ENCODE results near the gene SLC44A4.
"Not testable (repeated sequence)": the region's sequence is repeated elsewhere in the genome, so short reads cannot be mapped to it uniquely, and the experiment has no call there.

Gene SLC44A4

GRCh38 chr6:31827286-31828079 lies 51.3 kb downstream of the SLC44A4 start, which contains the start of gene HSPA1B:
Gene HSPA1B (plus strand): TSS chr6:31827738. CDS start chr6:31827951, 213 bp downstream.
- peak within 1 kb of the TSS; percentile 92 for H3K27ac ChIP-seq (ENCODE audit: low read depth, low read length)
- peaks cover 30% of the 10 kb centered on the region for H3K79me2 ChIP-seq (ENCODE audit: control insufficient read depth, insufficient read depth, low read length, unreplicated experiment)
- no peaks in the 10 kb centered on the region for H3K27me3 ChIP-seq (ENCODE audit: insufficient read depth, low read length)
- H3K36me3 ChIP-seq (ENCODE audit: insufficient read depth, low read length), result no peaks in the 10 kb centered on the region
- H3K4me1 ChIP-seq (ENCODE audit: control insufficient read depth, insufficient read depth, low read length, unreplicated experiment), result peaks cover 18% of the 10 kb centered on the region
- H3K4me3 ChIP-seq (ENCODE audit: low read depth, low read length), result peak within 1 kb of the TSS; percentile 82
- H2AFZ ChIP-seq (ENCODE audit: low read length, unreplicated experiment), result peak within 1 kb of the TSS; percentile 54

- no peaks in the 10 kb centered on the region for H3K36me3 ChIP-seq (ENCODE audit: insufficient read depth, low read length)
- H3K27me3 ChIP-seq (ENCODE audit: insufficient read depth, low read length), result no peaks in the 10 kb centered on the region
- H3K79me2 ChIP-seq (ENCODE audit: control insufficient read depth, insufficient read depth, low read length, unreplicated experiment), result peaks cover 33% of the 10 kb centered on the region
- H3K4me3 ChIP-seq (ENCODE audit: low read depth, low read length), result peak overlapping the region; percentile 71
- H3K27ac ChIP-seq (ENCODE audit: low read depth, low read length), result peak overlapping the region; percentile 92
- H3K4me1 ChIP-seq (ENCODE audit: control insufficient read depth, insufficient read depth, low read length, unreplicated experiment), result peaks cover 18% of the 10 kb centered on the region
- H2AFZ ChIP-seq (ENCODE audit: low read length, unreplicated experiment), result peak overlapping the region; percentile 54
These were observed 52.0 kb downstream of the SLC44A4 start for GRCh38 chr6:31826793-31827285.

- Histone ChIP-seq H3K79me2 (ENCODE audit: control insufficient read depth, insufficient read depth, low read length, unreplicated experiment) (peaks cover 21% of the 10 kb centered on the region), H3K27ac (ENCODE audit: low read depth, low read length) (no peak overlapping the region; the same call in 1 of the 2 replicates), H3K27me3 (ENCODE audit: insufficient read depth, low read length) (no peaks in the 10 kb centered on the region), H3K36me3 (ENCODE audit: insufficient read depth, low read length) (no peaks in the 10 kb centered on the region), H3K4me3 (ENCODE audit: low read depth, low read length) (no peak overlapping the region), H2AFZ (ENCODE audit: low read length, unreplicated experiment) (no peak overlapping the region), H3K4me1 (ENCODE audit: control insufficient read depth, insufficient read depth, low read length, unreplicated experiment) (peaks cover 14% of the 10 kb centered on the region)
These were observed 53.2 kb downstream of the SLC44A4 start for GRCh38 chr6:31825553-31825952.

GRCh38 chr6:31823592-31824196 lies 55.1 kb downstream of the SLC44A4 start:
- Histone ChIP-seq H3K4me1 (ENCODE audit: control insufficient read depth, insufficient read depth, low read length, unreplicated experiment) (peaks cover 24% of the 10 kb centered on the region), H3K79me2 (ENCODE audit: control insufficient read depth, insufficient read depth, low read length, unreplicated experiment) (peaks cover 15% of the 10 kb centered on the region)

GRCh38 chr6:31822036-31822821 lies 56.6 kb downstream of the SLC44A4 start:
- Histone ChIP-seq H3K4me3 (ENCODE audit: low read depth, low read length) (peak overlapping the region; percentile 87), H3K36me3 (ENCODE audit: insufficient read depth, low read length) (no peaks in the 10 kb centered on the region), H2AFZ (ENCODE audit: low read length, unreplicated experiment) (peak overlapping the region; percentile 92), H3K27ac (ENCODE audit: low read depth, low read length) (peak overlapping the region; percentile 97), H3K27me3 (ENCODE audit: insufficient read depth, low read length) (no peaks in the 10 kb centered on the region), H3K79me2 (ENCODE audit: control insufficient read depth, insufficient read depth, low read length, unreplicated experiment) (peaks cover 21% of the 10 kb centered on the region), H3K4me1 (ENCODE audit: control insufficient read depth, insufficient read depth, low read length, unreplicated experiment) (peaks cover 31% of the 10 kb centered on the region)

More at GRCh38 chr6:31823592-31824196, 55.1 kb downstream of the SLC44A4 start:
- not testable (repeated sequence) for H3K27me3 ChIP-seq (ENCODE audit: insufficient read depth, low read length); H3K36me3 ChIP-seq (ENCODE audit: insufficient read depth, low read length); H3K27ac ChIP-seq (ENCODE audit: low read depth, low read length); H2AFZ ChIP-seq (ENCODE audit: low read length, unreplicated experiment); H3K4me3 ChIP-seq (ENCODE audit: low read depth, low read length)

- H3K36me3 ChIP-seq (ENCODE audit: insufficient read depth, low read length), result no peaks in the 10 kb centered on the region
- H3K4me3 ChIP-seq (ENCODE audit: low read depth, low read length), result peak overlapping the region; percentile 87
- H3K4me1 ChIP-seq (ENCODE audit: control insufficient read depth, insufficient read depth, low read length, unreplicated experiment), result peaks cover 31% of the 10 kb centered on the region
- peak overlapping the region; percentile 97 for H3K27ac ChIP-seq (ENCODE audit: low read depth, low read length)
- H3K27me3 ChIP-seq (ENCODE audit: insufficient read depth, low read length), result no peaks in the 10 kb centered on the region
- peaks cover 21% of the 10 kb centered on the region for H3K79me2 ChIP-seq (ENCODE audit: control insufficient read depth, insufficient read depth, low read length, unreplicated experiment)
- H2AFZ ChIP-seq (ENCODE audit: low read length, unreplicated experiment), result peak overlapping the region; percentile 92
These were observed 57.3 kb downstream of the SLC44A4 start for GRCh38 chr6:31821301-31822035.

- not testable (repeated sequence) for H3K36me3 ChIP-seq (ENCODE audit: insufficient read depth, low read length); H3K27me3 ChIP-seq (ENCODE audit: insufficient read depth, low read length); H2AFZ ChIP-seq (ENCODE audit: low read length, unreplicated experiment); H3K27ac ChIP-seq (ENCODE audit: low read depth, low read length); H3K4me3 ChIP-seq (ENCODE audit: low read depth, low read length)
- H3K79me2 ChIP-seq (ENCODE audit: control insufficient read depth, insufficient read depth, low read length, unreplicated experiment), result peaks cover 21% of the 10 kb centered on the region
- peaks cover 31% of the 10 kb centered on the region for H3K4me1 ChIP-seq (ENCODE audit: control insufficient read depth, insufficient read depth, low read length, unreplicated experiment)
These were observed 58.4 kb downstream of the SLC44A4 start for GRCh38 chr6:31820399-31820798.

- Histone ChIP-seq H3K4me3 (ENCODE audit: low read depth, low read length) (no peak overlapping the region), H2AFZ (ENCODE audit: low read length, unreplicated experiment) (no peak overlapping the region), H3K36me3 (ENCODE audit: insufficient read depth, low read length) (no peaks in the 10 kb centered on the region), H3K4me1 (ENCODE audit: control insufficient read depth, insufficient read depth, low read length, unreplicated experiment) (peaks cover 31% of the 10 kb centered on the region), H3K79me2 (ENCODE audit: control insufficient read depth, insufficient read depth, low read length, unreplicated experiment) (peaks cover 21% of the 10 kb centered on the region), H3K27me3 (ENCODE audit: insufficient read depth, low read length) (no peaks in the 10 kb centered on the region), H3K27ac (ENCODE audit: low read depth, low read length) (peak overlapping the region; percentile 54)
These were observed 58.9 kb downstream of the SLC44A4 start for GRCh38 chr6:31819871-31820299.

GRCh38 chr6:31817929-31818511 lies 60.8 kb downstream of the SLC44A4 start:
- H3K79me2 ChIP-seq (ENCODE audit: control insufficient read depth, insufficient read depth, low read length, unreplicated experiment), result peaks cover 19% of the 10 kb centered on the region

More at GRCh38 chr6:31817929-31818511, 60.8 kb downstream of the SLC44A4 start:
- H3K27ac ChIP-seq (ENCODE audit: low read depth, low read length), result peak overlapping the region; percentile 51; the same call in 1 of the 2 replicates
- peaks cover 33% of the 10 kb centered on the region for H3K4me1 ChIP-seq (ENCODE audit: control insufficient read depth, insufficient read depth, low read length, unreplicated experiment)
- not testable (repeated sequence) for H3K36me3 ChIP-seq (ENCODE audit: insufficient read depth, low read length); H2AFZ ChIP-seq (ENCODE audit: low read length, unreplicated experiment); H3K27me3 ChIP-seq (ENCODE audit: insufficient read depth, low read length)
- peak overlapping the region; percentile 72 for H3K4me3 ChIP-seq (ENCODE audit: low read depth, low read length)

All from ACC112 (cell line).